Stimulated activated CD4-positive, alpha-beta T cell treated with anti-CD3 and anti-CD28 coated beads, Interleukin-4, amount 100 ng/mL, for 48 hours (primary cell): ENCODE results near the gene SLC38A8.

ENCODE experiments used
- DNase-seq, 2 donors: peaks; one replicate each; pipeline ENCODE4 v3.0.0-alpha.2; 2020; ENCODE audit warnings: low read depth in 2 of 2

The SLC38A8 gene

GRCh38 chr16:84049403-84050060 lies 6.9 kb upstream of the SLC38A8 start:
- DNase-seq, result no peak

GRCh38 chr16:84048871-84049270 lies 6.3 kb upstream of the SLC38A8 start:
- no peak for DNase-seq

GRCh38 chr16:84048270-84048669 lies 5.7 kb upstream of the SLC38A8 start:
- DNase-seq, result no peak

- no peak for DNase-seq
Observed at GRCh38 chr16:84047626-84048025, 5.0 kb upstream of the SLC38A8 start.

- no peak for DNase-seq
Observed at GRCh38 chr16:84047206-84047605, 4.6 kb upstream of the SLC38A8 start.

GRCh38 chr16:84045818-84046470 lies 3.3 kb upstream of the SLC38A8 start:
- DNase-seq, result no peak

GRCh38 chr16:84045001-84045817 lies 2.6 kb upstream of the SLC38A8 start:
- no peak for DNase-seq

- no peak for DNase-seq
Observed at GRCh38 chr16:84044118-84044488, 1.5 kb upstream of the SLC38A8 start.

- no peak for DNase-seq
Observed at GRCh38 chr16:84043486-84044117, 1.0 kb upstream of the SLC38A8 start.

GRCh38 chr16:84042879-84043485 lies 387 bp upstream of the SLC38A8 start:
- no peak for DNase-seq

- DNase-seq, result no peak
Observed at GRCh38 chr16:84041881-84042280, 714 bp downstream of the SLC38A8 start.

- no peak for DNase-seq
Observed at GRCh38 chr16:84040823-84041820, 1.5 kb downstream of the SLC38A8 start.

GRCh38 chr16:84040226-84040822 lies 2.3 kb downstream of the SLC38A8 start:
- DNase-seq, result no peak

GRCh38 chr16:84039696-84040095 lies 2.9 kb downstream of the SLC38A8 start:
- DNase-seq, result no peak

GRCh38 chr16:84038469-84038868 lies 4.1 kb downstream of the SLC38A8 start:
- DNase-seq, result no peak

GRCh38 chr16:84036982-84037425 lies 5.6 kb downstream of the SLC38A8 start:
- DNase-seq, result no peak

GRCh38 chr16:84036131-84036530 lies 6.5 kb downstream of the SLC38A8 start:
- no peak for DNase-seq

- no peak for DNase-seq
Observed at GRCh38 chr16:84034516-84034915, 8.1 kb downstream of the SLC38A8 start.

GRCh38 chr16:84033251-84034195 lies 9.1 kb downstream of the SLC38A8 start:
- no peak for DNase-seq
